Vagina (tissue), 2 donors: Measurements from ENCODE around the gene ARTN. TPM values are rescaled to one million over a fixed set of nuclear protein-coding genes. Genes with fewer than 3 reads are reported as not detected.

ENCODE experiments used
- DNase-seq, 2 donors: peaks; one replicate each; pipeline ENCODE4 v3.0.0-alpha.2; 2017; ENCODE audit errors: extremely low spot score in 2 of 2
- H3K27ac ChIP-seq: fragments of 200-600 bp; sonication (generic); one replicate; pipeline ENCODE4 v1.5.1; 2019
- H3K27me3 ChIP-seq: fragments of 200-600 bp; sonication (generic); one replicate; pipeline ENCODE4 v1.5.1; 2019
- H3K36me3 ChIP-seq, 2 donors: fragments of 200-600 bp; sonication (generic); one replicate each; pipeline ENCODE4 v1.5.1; 2017 to 2019
- H3K4me1 ChIP-seq: fragments of 200-600 bp; sonication (generic); one replicate; pipeline ENCODE4 v1.5.1; 2019
- H3K4me3 ChIP-seq, 2 donors: fragments of 200-600 bp; sonication (generic); 1 replicate in 1 of 2; 2 replicates in 1 of 2; pipeline ENCODE4 v1.5.1; 2016 to 2019
- H3K9me3 ChIP-seq: fragments of 200-600 bp; sonication (generic); one replicate; pipeline ENCODE4 v1.5.1; 2019
- CTCF ChIP-seq, 3 experiments: fragments of 450-650 bp in 2 of 3; fragments of 200-600 bp in 1 of 3; sonication (generic) in 1 of 3; IDR thresholded peaks; one replicate each; pipeline ENCODE4 v1.5.1; 2017 to 2019; ENCODE audit warnings: antibody characterized with exemption in 3 of 3, mild to moderate bottlenecking in 2 of 3, moderate library complexity in 2 of 3
- POLR2A ChIP-seq, 2 donors: fragments of 450-650 bp; IDR thresholded peaks; one replicate each; pipeline ENCODE4 v1.6.1; 2017; ENCODE audit warnings: antibody characterized with exemption in 2 of 2, mild to moderate bottlenecking in 2 of 2, moderate library complexity in 2 of 2
- POLR2AphosphoS5 ChIP-seq, 2 donors: sonication (generic); formaldehyde crosslinking; IDR thresholded peaks; one replicate each; pipeline ENCODE4 v1.9.0; 2017; ENCODE audit warnings: antibody characterized with exemption in 2 of 2, mild to moderate bottlenecking in 2 of 2, low read depth in 1 of 2; ENCODE audit not compliant: insufficient read depth in 1 of 2
- intact Hi-C: fragments of 100-400 bp; cut with DNase I; formaldehyde crosslinking; loops from one replicate; pipeline ENCODE4 v1.15.1; 2023
- total RNA-seq: library from RNA; depleted of rRNA; stranded (reverse); fragments of >200 nt; gene quantifications from one replicate; pipeline ENCODE4 v1.2.3, GENCODE V29; 2016

ARTN gene
- total RNA-seq, 1 donor from 2014 or later, result 17.4 TPM

- no peak for TF ChIP-seq POLR2A (IDR thresholded peaks at IDR 0.05)
- Histone ChIP-seq H3K4me1 (peaks cover 59% of the 10 kb centered on the region), H3K27ac (no peak overlapping the region), H3K36me3 (no peaks in the 10 kb centered on the region), H3K27me3 (no peaks in the 10 kb centered on the region), H3K4me3 (peak overlapping the region; percentile 32 to 61), H3K9me3 (no peaks in the 10 kb centered on the region)
- no peak for DNase-seq
- intact Hi-C loops, result no loop called here
Measured at GRCh38 chr1:43935711-43936427, 2.3 kb downstream of the ARTN start.

- Histone ChIP-seq H3K9me3 (no peaks in the 10 kb centered on the region), H3K27me3 (no peaks in the 10 kb centered on the region), H3K36me3 (no peaks in the 10 kb centered on the region), H3K4me1 (peaks cover 54% of the 10 kb centered on the region), H3K27ac (no peak overlapping the region), H3K4me3 (peak overlapping the region; percentile 32 to 61)
- intact Hi-C loops, result no loop called here
- no peak for DNase-seq
- TF ChIP-seq POLR2A (IDR thresholded peaks at IDR 0.05) (no peak), POLR2AphosphoS5 (IDR thresholded peaks at IDR 0.05; ENCODE audit: insufficient read depth in 1 of 2, low read depth in 1 of 2) (no peak), CTCF (IDR thresholded peaks at IDR 0.05) (no peak)
Measured at GRCh38 chr1:43936431-43937151, 3.0 kb downstream of the ARTN start.

GRCh38 chr1:43937179-43937865 is 3.7 kb downstream of the ARTN start:
- H3K27ac ChIP-seq, result no peak overlapping the region
- no peak for DNase-seq
- intact Hi-C loops, result no loop called here
- H3K4me1 ChIP-seq, result peaks cover 54% of the 10 kb centered on the region
- H3K4me3 ChIP-seq, result no peak overlapping the region
- no peaks in the 10 kb centered on the region for H3K9me3 ChIP-seq
- no peak for TF ChIP-seq CTCF (IDR thresholded peaks at IDR 0.05)
- no peak for TF ChIP-seq POLR2A (IDR thresholded peaks at IDR 0.05)
- TF ChIP-seq POLR2AphosphoS5 (IDR thresholded peaks at IDR 0.05; ENCODE audit: insufficient read depth in 1 of 2, low read depth in 1 of 2), result no peak
- no peaks in the 10 kb centered on the region for H3K27me3 ChIP-seq
- no peaks in the 10 kb centered on the region for H3K36me3 ChIP-seq

GRCh38 chr1:43938383-43938782 is 4.8 kb downstream of the ARTN start:
- Histone ChIP-seq H3K9me3 (no peaks in the 10 kb centered on the region), H3K4me3 (no peak overlapping the region), H3K4me1 (peaks cover 45% of the 10 kb centered on the region), H3K27me3 (no peaks in the 10 kb centered on the region), H3K36me3 (no peaks in the 10 kb centered on the region), H3K27ac (no peak overlapping the region)
- intact Hi-C loops, result no loop called here
- no peak for DNase-seq
- TF ChIP-seq POLR2A (IDR thresholded peaks at IDR 0.05) (no peak), POLR2AphosphoS5 (IDR thresholded peaks at IDR 0.05; ENCODE audit: insufficient read depth in 1 of 2, low read depth in 1 of 2) (no peak), CTCF (IDR thresholded peaks at IDR 0.05) (no peak)

- Histone ChIP-seq H3K27me3 (no peaks in the 10 kb centered on the region), H3K4me3 (no peak overlapping the region), H3K4me1 (peaks cover 38% of the 10 kb centered on the region), H3K36me3 (no peaks in the 10 kb centered on the region), H3K9me3 (no peaks in the 10 kb centered on the region), H3K27ac (no peak overlapping the region)
- intact Hi-C loops, result no loop called here
- no peak for DNase-seq
- TF ChIP-seq CTCF (IDR thresholded peaks at IDR 0.05), result no peak
- TF ChIP-seq POLR2AphosphoS5 (IDR thresholded peaks at IDR 0.05; ENCODE audit: insufficient read depth in 1 of 2, low read depth in 1 of 2), result no peak
- TF ChIP-seq POLR2A (IDR thresholded peaks at IDR 0.05), result no peak
Measured at GRCh38 chr1:43938892-43939587, 5.4 kb downstream of the ARTN start.
